H9 (cell line): ENCODE measurements around the gene EDAR. TPM values are rescaled to one million over a fixed set of nuclear protein-coding genes. Genes with fewer than 3 reads are reported as not detected.

Experiments used
- DNase-seq: peaks from one replicate; pipeline ENCODE4 v3.0.0-alpha.2; 2017
- H2AFZ ChIP-seq: one replicate; pipeline ENCODE4 v1.6.1; 2013; ENCODE audit warnings: mild to moderate bottlenecking, low read length, control low read depth, moderate library complexity
- H2AK5ac ChIP-seq: 2 replicates; pipeline ENCODE4 v1.6.1; 2013; ENCODE audit warnings: low read length, control low read depth, mixed read lengths; ENCODE audit not compliant: insufficient read length
- H2BK120ac ChIP-seq: one replicate; pipeline ENCODE4 v1.6.1; 2013; ENCODE audit warnings: low read depth, mild to moderate bottlenecking, low read length, control low read depth, inconsistent platforms; ENCODE audit not compliant: poor library complexity, severe bottlenecking
- H2BK12ac ChIP-seq: 2 replicates; pipeline ENCODE4 v1.6.1; 2013; ENCODE audit warnings: low read length, control low read depth, mixed read lengths, low read depth; ENCODE audit not compliant: insufficient read length
- H2BK15ac ChIP-seq: 2 replicates; pipeline ENCODE4 v1.6.1; 2013; ENCODE audit warnings: low read depth, low read length, control low read depth
- H2BK20ac ChIP-seq: one replicate; pipeline ENCODE4 v1.6.1; 2013; ENCODE audit warnings: low read depth, mild to moderate bottlenecking, low read length, control low read depth, inconsistent platforms; ENCODE audit not compliant: poor library complexity, severe bottlenecking
- H2BK5ac ChIP-seq: 2 replicates; pipeline ENCODE4 v1.6.1; 2013; ENCODE audit warnings: low read length, control low read depth, mixed read lengths; ENCODE audit not compliant: insufficient read length
- H3K14ac ChIP-seq: 2 replicates; pipeline ENCODE4 v1.6.1; 2013; ENCODE audit warnings: low read length, control low read depth; ENCODE audit not compliant: insufficient read depth
- H3K18ac ChIP-seq: 2 replicates; pipeline ENCODE4 v1.6.1; 2013; ENCODE audit warnings: low read depth, mild to moderate bottlenecking, mixed read lengths, low read length, control low read depth; ENCODE audit not compliant: insufficient read length
- H3K23ac ChIP-seq: 2 replicates; pipeline ENCODE4 v1.6.1; 2013; ENCODE audit warnings: low read length, control low read depth, mixed read lengths, low read depth; ENCODE audit not compliant: insufficient read length
- H3K23me2 ChIP-seq: 2 replicates; pipeline ENCODE4 v1.6.1; 2013; ENCODE audit warnings: low read depth, mild to moderate bottlenecking, mixed read lengths, low read length, control low read depth; ENCODE audit not compliant: insufficient read length, poor library complexity, severe bottlenecking
- H3K27ac ChIP-seq: 2 replicates; pipeline ENCODE4 v1.5.1; 2013; ENCODE audit warnings: low read length, control low read depth, mixed read lengths, low read depth; ENCODE audit not compliant: insufficient read length
- H3K27me3 ChIP-seq: 2 replicates; pipeline ENCODE4 v1.6.1; 2013; ENCODE audit warnings: low read length, control low read depth, inconsistent platforms; ENCODE audit not compliant: insufficient read depth
- H3K4ac ChIP-seq: 2 replicates; pipeline ENCODE4 v1.6.1; 2013; ENCODE audit warnings: low read depth, mild to moderate bottlenecking, control low read depth, inconsistent platforms, low read length, moderate library complexity
- H3K4me1 ChIP-seq: 2 replicates; pipeline ENCODE4 v1.6.1; 2013; ENCODE audit warnings: low read length, control low read depth, inconsistent platforms; ENCODE audit not compliant: insufficient read depth
- H3K4me2 ChIP-seq: 2 replicates; pipeline ENCODE4 v1.6.1; 2013; ENCODE audit warnings: low read length, control low read depth, mixed read lengths; ENCODE audit not compliant: insufficient read length, insufficient read depth
- H3K56ac ChIP-seq: 2 replicates; pipeline ENCODE4 v1.6.1; 2013; ENCODE audit warnings: low read depth, mild to moderate bottlenecking, mixed read lengths, low read length, control low read depth; ENCODE audit not compliant: insufficient read length
- H3K79me1 ChIP-seq: 2 replicates; pipeline ENCODE4 v1.6.1; 2013; ENCODE audit warnings: low read depth, mild to moderate bottlenecking, moderate library complexity, low read length, control low read depth, inconsistent platforms; ENCODE audit not compliant: insufficient read depth, poor library complexity, severe bottlenecking
- H3K79me2 ChIP-seq: 2 replicates; pipeline ENCODE4 v1.6.1; 2013; ENCODE audit warnings: low read length, control low read depth, inconsistent platforms; ENCODE audit not compliant: insufficient read depth
- H3K9ac ChIP-seq: 2 replicates; pipeline ENCODE4 v1.6.1; 2013; ENCODE audit warnings: low read length, control low read depth, mixed read lengths; ENCODE audit not compliant: insufficient read length; ENCODE audit errors: extremely low read depth
- H3K9me3 ChIP-seq: one replicate; pipeline ENCODE4 v1.6.1; 2013; ENCODE audit warnings: low read depth, low read length, inconsistent platforms; ENCODE audit not compliant: control insufficient read depth
- H3T11ph ChIP-seq: one replicate; pipeline ENCODE4 v1.6.1; 2013; ENCODE audit warnings: mild to moderate bottlenecking, low read length, control low read depth, inconsistent platforms
- H4K20me1 ChIP-seq: one replicate; pipeline ENCODE4 v1.6.1; 2013; ENCODE audit not compliant: control insufficient read depth, insufficient read length, insufficient read depth
- H4K5ac ChIP-seq: 2 replicates; pipeline ENCODE4 v1.6.1; 2013; ENCODE audit warnings: low read depth, mild to moderate bottlenecking, mixed read lengths, low read length, control low read depth; ENCODE audit not compliant: insufficient read length
- H4K8ac ChIP-seq: replicated peaks from 2 replicates; pipeline ENCODE4 v1.6.1; 2013; ENCODE audit warnings: low read length, control low read depth, mixed read lengths, low read depth; ENCODE audit not compliant: insufficient read length
- H4K91ac ChIP-seq: 2 replicates; pipeline ENCODE4 v1.6.1; 2013; ENCODE audit warnings: low read depth, mild to moderate bottlenecking, moderate library complexity, mixed read lengths, low read length, control low read depth; ENCODE audit not compliant: insufficient read length
- H3K27ac Mint-ChIP-seq, 3 experiments: 2 replicates in 2 of 3; 3 replicates in 1 of 3; pipeline ENCODE4 v1.8.0; 2020 to 2021; ENCODE audit warnings: mixed read lengths in 3 of 3, mild to moderate bottlenecking in 1 of 3, moderate library complexity in 1 of 3
- H3K27me3 Mint-ChIP-seq: 2 replicates; pipeline ENCODE4 v1.8.0; 2021; ENCODE audit warnings: low read depth, mild to moderate bottlenecking, moderate library complexity, mixed read lengths
- H3K36me3 Mint-ChIP-seq, 3 experiments: 2 replicates in 2 of 3; 3 replicates in 1 of 3; pipeline ENCODE4 v1.8.0; 2020 to 2021; ENCODE audit warnings: low read depth in 3 of 3, mixed read lengths in 3 of 3; ENCODE audit not compliant: insufficient read depth in 1 of 3
- H3K4me1 Mint-ChIP-seq, 2 experiments: 2 replicates each; pipeline ENCODE4 v1.8.0; 2020; ENCODE audit warnings: mixed read lengths in 2 of 2
- H3K4me3 Mint-ChIP-seq, 2 experiments: 2 replicates in 1 of 2; 3 replicates in 1 of 2; pipeline ENCODE4 v1.8.0; 2020 to 2021; ENCODE audit warnings: mild to moderate bottlenecking in 2 of 2, mixed read lengths in 2 of 2, moderate library complexity in 1 of 2
- H3K9me3 Mint-ChIP-seq, 2 experiments: 2 replicates in 1 of 2; 3 replicates in 1 of 2; pipeline ENCODE4 v1.8.0; 2020; ENCODE audit warnings: mild to moderate bottlenecking in 2 of 2, mixed read lengths in 2 of 2, moderate library complexity in 1 of 2
- CTCF ChIP-seq: fragments of 200-600 bp; sonication (generic); conservative IDR thresholded peaks from 3 replicates; pipeline ENCODE4 v1.8.0; 2021; ENCODE audit warnings: antibody characterized with exemption, mild to moderate bottlenecking
- WGBS: extraction: QIAGEN DNeasy Blood & Tissue Kit; methylation state at CpG from one replicate; pipeline ENCODE4 v1.1.7; 2013; ENCODE audit warnings: missing lambda C conversion rate, low lambda C conversion rate, mixed read lengths; ENCODE audit not compliant: insufficient read length; ENCODE audit errors: extremely low coverage; 5-methylcytosine and 5-hydroxymethylcytosine counted together
- total RNA-seq: library from RNA; stranded (reverse); gene quantifications from 2 replicates; pipeline ENCODE4 v1.2.1, GENCODE V29; 2021

Gene EDAR
- total RNA-seq, 1 experiment from 2014 or later, result not detected

- H2BK20ac ChIP-seq, result no peak overlapping the region
- no peaks in the 10 kb centered on the region for H3K4me1 ChIP-seq
- no peak overlapping the region for H3T11ph ChIP-seq
- no peak overlapping the region for H3K27ac ChIP-seq
- no peaks in the 10 kb centered on the region for H3K79me2 ChIP-seq
- Mint-ChIP-seq H3K27me3 (peaks cover 2% of the 10 kb centered on the region; the same call in 1 of the 2 replicates), H3K27ac (no peak overlapping the region; a peak in 1 of 7 replicates), H3K9me3 (no peaks in the 10 kb centered on the region), H3K36me3 (no peaks in the 10 kb centered on the region), H3K4me3 (no peak overlapping the region), H3K4me1 (no peaks in the 10 kb centered on the region)
- H3K23me2 ChIP-seq, result no peaks in the 10 kb centered on the region
- no peak overlapping the region for H3K18ac ChIP-seq
- no peak overlapping the region for H2AK5ac ChIP-seq
- H3K9ac ChIP-seq, result no peak overlapping the region
- H3K4me2 ChIP-seq, result no peak overlapping the region
- H3K9me3 ChIP-seq, result no peaks in the 10 kb centered on the region
- H3K79me1 ChIP-seq, result no peaks in the 10 kb centered on the region
- H4K5ac ChIP-seq, result no peak overlapping the region
- H3K14ac ChIP-seq, result no peak overlapping the region
- WGBS, result no CpG with 5 or more reads among the region's 20 CpGs
- H2BK15ac ChIP-seq, result no peak overlapping the region
- no peak overlapping the region for H2BK120ac ChIP-seq
- H4K91ac ChIP-seq, result no peak overlapping the region
- H2BK5ac ChIP-seq, result no peak overlapping the region
- H2BK12ac ChIP-seq, result no peak overlapping the region
- peak; percentile 20 for DNase-seq
- H3K27me3 ChIP-seq, result no peaks in the 10 kb centered on the region
- H4K20me1 ChIP-seq, result no peaks in the 10 kb centered on the region
- no peak overlapping the region for H3K56ac ChIP-seq
- H3K23ac ChIP-seq, result no peak overlapping the region
- H4K8ac ChIP-seq, result no peak overlapping the region
- TF ChIP-seq CTCF, result no peak
- H2AFZ ChIP-seq, result no peak overlapping the region
- H3K4ac ChIP-seq, result no peak overlapping the region
Observed at GRCh38 chr2:108910541-108911396, 78.3 kb downstream of the EDAR start.
